ENCODE measurements around the gene CCL18.

Gene CCL18

DNA sequence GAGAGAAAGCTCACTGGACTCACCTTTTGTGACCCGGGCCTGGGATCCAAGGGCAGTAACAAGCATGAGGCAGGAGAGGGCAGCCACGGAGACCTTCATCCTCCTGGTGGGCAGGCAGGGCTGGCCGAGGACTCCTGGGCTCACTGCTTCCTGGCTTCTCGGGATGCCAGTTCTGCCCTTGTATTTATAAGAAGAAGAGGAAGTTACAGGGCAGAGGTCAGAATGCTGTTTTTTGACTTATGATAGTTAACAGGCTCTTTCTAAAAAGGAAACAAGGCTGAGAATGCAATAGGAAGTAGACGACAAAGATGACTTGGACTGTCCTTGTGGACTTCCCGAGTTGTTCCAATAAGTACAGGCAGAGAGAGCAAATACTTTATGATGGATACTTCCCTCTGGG is 46.3 kb upstream of the CCL18 start, which contains the start of gene CCL23:
Gene CCL23 (minus strand): TSS at position 174 of the 400 bp plus-strand sequence. CDS start 75 bp downstream, at position 99.
- Histone ChIP-seq H3K27ac (ENCODE audit: low read length) (no peak within 1 kb of the TSS), H3K4me2 (ENCODE audit: low read length) (peak within 1 kb of the TSS; percentile 42), H3K36me3 (replicated peaks; ENCODE audit: low read depth, low read length) (no peaks in the 10 kb centered on the region), H3K27me3 (ENCODE audit: low read depth, low read length) (peaks cover 18% of the 10 kb centered on the region), H3K79me2 (ENCODE audit: low read length) (no peaks in the 10 kb centered on the region), H4K20me1 (ENCODE audit: insufficient read depth, low read length) (no peaks in the 10 kb centered on the region), H3K4me3 (ENCODE audit: low read length) (no peak within 1 kb of the TSS), H3K4me1 (ENCODE audit: low read length) (peaks cover 16% of the 10 kb centered on the region), H2AFZ (ENCODE audit: low read depth, low read length) (0 out of 2 replicates have a peak within 1 kb of the TSS, but pooled peaks have one; percentile 7), H3K9ac (ENCODE audit: low read length) (no peak within 1 kb of the TSS), H3K9me3 (ENCODE audit: insufficient read depth, low read length) (no peaks in the 10 kb centered on the region)
- no peak for TF ChIP-seq EZH2phosphoT487 (IDR thresholded peaks at IDR 0.05; ENCODE audit: low read depth)
- peak; percentile 16; the same call in 1 of the 2 replicates for TF ChIP-seq CTCF (IDR thresholded peaks at IDR 0.05; ENCODE audit: low read depth, low read length)

DNA sequence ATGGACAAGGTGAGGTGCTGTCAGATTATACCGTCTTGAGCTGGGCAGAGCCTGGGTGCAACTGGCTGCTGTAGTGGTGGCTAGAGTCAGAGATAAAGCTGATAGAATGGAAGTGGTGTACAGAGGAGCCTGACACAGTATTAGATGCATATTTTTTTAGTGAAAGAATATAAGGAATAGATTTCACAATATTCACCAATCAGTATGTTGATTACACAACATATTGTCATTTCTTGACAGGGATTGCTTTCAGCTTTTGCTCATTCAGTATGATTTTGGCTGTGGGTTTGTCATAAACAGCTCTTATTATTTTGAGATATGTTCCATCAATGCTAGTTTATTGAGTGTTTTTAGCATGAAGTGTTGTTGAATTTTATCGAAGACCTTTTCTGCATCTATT is 44.6 kb upstream of the CCL18 start:
- Histone ChIP-seq H3K9ac (ENCODE audit: low read length) (no peak overlapping the region), H3K4me2 (ENCODE audit: low read length) (no peak overlapping the region), H4K20me1 (ENCODE audit: insufficient read depth, low read length) (no peaks in the 10 kb centered on the region), H3K27me3 (ENCODE audit: low read depth, low read length) (peaks cover 19% of the 10 kb centered on the region), H3K4me3 (ENCODE audit: low read length) (no peak overlapping the region), H2AFZ (ENCODE audit: low read depth, low read length) (no peak overlapping the region), H3K9me3 (ENCODE audit: insufficient read depth, low read length) (no peaks in the 10 kb centered on the region), H3K27ac (ENCODE audit: low read length) (no peak overlapping the region), H3K79me2 (ENCODE audit: low read length) (no peaks in the 10 kb centered on the region), H3K36me3 (replicated peaks; ENCODE audit: low read depth, low read length) (no peaks in the 10 kb centered on the region), H3K4me1 (ENCODE audit: low read length) (peaks cover 16% of the 10 kb centered on the region)
- TF ChIP-seq CTCF (IDR thresholded peaks at IDR 0.05; ENCODE audit: low read depth, low read length), result no peak
- TF ChIP-seq EZH2phosphoT487 (IDR thresholded peaks at IDR 0.05; ENCODE audit: low read depth), result no peak

DNA sequence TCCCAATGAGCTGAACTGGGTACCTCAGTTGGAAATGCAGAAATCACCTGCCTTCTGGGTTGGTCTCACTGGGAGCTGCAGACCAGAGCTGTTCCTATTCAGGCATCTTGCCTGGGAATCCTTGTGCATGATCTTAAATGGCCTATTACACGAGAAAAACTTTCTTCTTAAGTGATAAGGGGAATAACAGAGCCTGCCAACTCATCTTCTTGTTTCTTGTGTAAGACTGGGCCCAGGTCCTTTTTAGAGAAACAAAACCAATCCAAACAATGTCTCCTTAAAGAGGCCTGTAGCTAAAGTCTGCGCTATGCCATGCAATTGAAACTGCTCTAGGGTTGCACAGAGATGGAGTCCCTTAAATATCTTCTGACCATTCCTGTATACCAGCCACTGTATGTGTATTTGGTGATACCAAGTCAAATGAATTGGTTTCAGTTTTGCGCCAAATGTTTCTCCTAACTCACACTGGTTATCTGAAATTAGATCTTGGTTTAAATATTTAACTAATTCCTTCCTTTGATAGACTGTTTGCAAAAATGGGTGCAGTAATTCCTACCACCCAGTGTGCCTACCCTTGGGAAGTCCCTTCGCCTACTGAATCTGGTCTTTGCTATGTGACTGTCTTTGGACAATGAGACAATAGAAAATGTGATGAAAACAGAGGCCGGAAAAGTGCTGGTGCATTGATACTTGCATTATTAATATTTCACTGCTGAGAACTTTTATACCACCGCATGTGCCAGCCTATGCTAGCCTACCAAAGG is 39.8 kb upstream of the CCL18 start:
- no peaks in the 10 kb centered on the region for H3K9me3 ChIP-seq (ENCODE audit: insufficient read depth, low read length)
- no peaks in the 10 kb centered on the region for H3K36me3 ChIP-seq (replicated peaks; ENCODE audit: low read depth, low read length)
- H3K9ac ChIP-seq (ENCODE audit: low read length), result no peak overlapping the region
- no peak for TF ChIP-seq EZH2phosphoT487 (IDR thresholded peaks at IDR 0.05; ENCODE audit: low read depth)
- TF ChIP-seq CTCF (IDR thresholded peaks at IDR 0.05; ENCODE audit: low read depth, low read length), result no peak
- H3K79me2 ChIP-seq (ENCODE audit: low read length), result no peaks in the 10 kb centered on the region
- no peak overlapping the region for H2AFZ ChIP-seq (ENCODE audit: low read depth, low read length)
- no peak overlapping the region for H3K4me2 ChIP-seq (ENCODE audit: low read length)
- no peak overlapping the region for H3K4me3 ChIP-seq (ENCODE audit: low read length)
- H3K27me3 ChIP-seq (ENCODE audit: low read depth, low read length), result peaks cover 33% of the 10 kb centered on the region
- H3K4me1 ChIP-seq (ENCODE audit: low read length), result no peaks in the 10 kb centered on the region
- no peaks in the 10 kb centered on the region for H4K20me1 ChIP-seq (ENCODE audit: insufficient read depth, low read length)
- no peak overlapping the region for H3K27ac ChIP-seq (ENCODE audit: low read length)

- H3K9me3 ChIP-seq (ENCODE audit: insufficient read depth, low read length), result no peaks in the 10 kb centered on the region
- H4K20me1 ChIP-seq (ENCODE audit: insufficient read depth, low read length), result no peaks in the 10 kb centered on the region
- H3K4me2 ChIP-seq (ENCODE audit: low read length), result no peak overlapping the region
- TF ChIP-seq EZH2phosphoT487 (IDR thresholded peaks at IDR 0.05; ENCODE audit: low read depth) (no peak), CTCF (IDR thresholded peaks at IDR 0.05; ENCODE audit: low read depth, low read length) (no peak)
- no peak overlapping the region for H3K4me3 ChIP-seq (ENCODE audit: low read length)
- peaks cover 62% of the 10 kb centered on the region for H3K27me3 ChIP-seq (ENCODE audit: low read depth, low read length)
- no peaks in the 10 kb centered on the region for H3K36me3 ChIP-seq (replicated peaks; ENCODE audit: low read depth, low read length)
- no peak overlapping the region for H3K9ac ChIP-seq (ENCODE audit: low read length)
- no peak overlapping the region for H3K27ac ChIP-seq (ENCODE audit: low read length)
- no peak overlapping the region for H2AFZ ChIP-seq (ENCODE audit: low read depth, low read length)
- H3K4me1 ChIP-seq (ENCODE audit: low read length), result no peaks in the 10 kb centered on the region
- no peaks in the 10 kb centered on the region for H3K79me2 ChIP-seq (ENCODE audit: low read length)
These were observed 36.3 kb upstream of the CCL18 start for GRCh38 chr17:36027761-36028160.
